Stimulated activated CD8-positive, alpha-beta memory T cell treated with anti-CD3 and anti-CD28 coated beads, Interleukin-12 subunit alpha, Interleukin-12 subunit beta, amount 100 ng/mL, for 24 hours (primary cell): ENCODE data around the gene TBC1D21.

ENCODE experiments used
- DNase-seq: peaks from one replicate; pipeline ENCODE4 v3.0.0-alpha.2; 2020; ENCODE audit errors: extremely low read depth

TBC1D21 gene

GRCh38 chr15:73888224-73889041 is 15.1 kb downstream of the TBC1D21 start:
- no peak for DNase-seq

- DNase-seq, result no peak
Measured at GRCh38 chr15:73889053-73889761, 15.8 kb downstream of the TBC1D21 start.

GRCh38 chr15:73889762-73890124 is 16.4 kb downstream of the TBC1D21 start:
- no peak for DNase-seq

- DNase-seq, result no peak
Measured at GRCh38 chr15:73891328-73892315, 18.3 kb downstream of the TBC1D21 start.

- no peak for DNase-seq
Measured at GRCh38 chr15:73892446-73893226, 19.3 kb downstream of the TBC1D21 start.

GRCh38 chr15:73894133-73894814 is 20.9 kb downstream of the TBC1D21 start:
- no peak for DNase-seq

GRCh38 chr15:73897441-73898261 is 24.3 kb downstream of the TBC1D21 start:
- DNase-seq, result no peak

GRCh38 chr15:73899197-73900094 is 26.1 kb downstream of the TBC1D21 start:
- no peak for DNase-seq

GRCh38 chr15:73900095-73900712 is 26.8 kb downstream of the TBC1D21 start:
- DNase-seq, result no peak

GRCh38 chr15:73901126-73901810 is 27.9 kb downstream of the TBC1D21 start:
- no peak for DNase-seq

GRCh38 chr15:73902121-73903020 is 29.0 kb downstream of the TBC1D21 start:
- no peak for DNase-seq

GRCh38 chr15:73904026-73904815 is 30.9 kb downstream of the TBC1D21 start:
- DNase-seq, result no peak

GRCh38 chr15:73905225-73905827 is 32.0 kb downstream of the TBC1D21 start:
- DNase-seq, result no peak

- DNase-seq, result no peak
Measured at GRCh38 chr15:73906346-73907034, 33.1 kb downstream of the TBC1D21 start.

- DNase-seq, result no peak
Measured at GRCh38 chr15:73907035-73907408, 33.7 kb downstream of the TBC1D21 start.
